VCaP (cell line): ENCODE results near the gene PLK2.

Source experiments
- H3K27ac ChIP-seq: fragments of 450-650 bp; 2 replicates; pipeline ENCODE4 v1.5.1; 2017
- CTCF ChIP-seq: fragments of 450-650 bp; conservative IDR thresholded peaks from 2 replicates; pipeline ENCODE4 v1.5.1; 2017; ENCODE audit warnings: mild to moderate bottlenecking, moderate library complexity

PLK2 gene

GRCh38 chr5:58450018-58450417 is 9.9 kb downstream of the PLK2 start:
- H3K27ac ChIP-seq: no peak overlapping the region
- no peak for TF ChIP-seq CTCF

- TF ChIP-seq CTCF: no peak
- no peak overlapping the region for H3K27ac ChIP-seq
These were observed 12.7 kb downstream of the PLK2 start for GRCh38 chr5:58447226-58447625.

DNA sequence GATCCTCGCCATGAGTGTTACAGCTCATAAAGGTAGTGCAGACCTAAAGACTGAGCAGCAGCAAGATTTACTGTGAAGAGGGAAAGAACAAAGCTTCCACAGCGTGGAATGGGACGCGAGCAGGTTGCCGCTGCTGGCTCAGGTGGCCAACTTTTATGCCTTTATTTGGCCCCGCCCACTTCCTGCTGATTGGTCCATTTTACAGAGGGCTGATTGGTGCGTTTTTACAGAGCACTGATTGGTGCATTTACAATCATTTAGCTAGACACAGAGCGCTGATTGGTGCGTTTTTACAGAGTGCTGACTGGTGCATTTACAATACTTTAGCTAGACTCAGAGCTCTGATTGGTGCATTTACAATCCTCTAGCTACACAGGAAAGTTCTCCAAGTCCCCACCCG is 13.9 kb downstream of the PLK2 start:
- no peak overlapping the region for H3K27ac ChIP-seq
- TF ChIP-seq CTCF: no peak

DNA sequence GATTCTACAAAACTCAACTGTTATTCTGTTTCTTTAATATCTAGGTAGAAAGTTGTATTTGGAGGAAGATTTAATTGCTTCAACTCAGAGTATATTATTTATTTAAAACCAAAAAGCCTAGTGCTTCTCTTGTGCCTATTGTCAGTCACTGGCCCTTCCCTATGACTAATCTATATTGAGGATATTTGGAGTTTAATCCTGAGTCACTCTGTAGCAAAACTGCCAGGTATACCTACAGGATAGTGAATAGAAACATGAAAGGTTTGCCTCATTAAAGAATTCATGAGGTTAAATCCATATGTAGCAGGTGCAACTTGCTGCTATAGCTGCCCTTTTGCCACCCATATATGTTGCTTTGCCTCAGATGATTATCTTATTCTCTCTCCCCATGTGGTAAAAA is 15.1 kb downstream of the PLK2 start:
- H3K27ac ChIP-seq: no peak overlapping the region
- no peak for TF ChIP-seq CTCF

DNA sequence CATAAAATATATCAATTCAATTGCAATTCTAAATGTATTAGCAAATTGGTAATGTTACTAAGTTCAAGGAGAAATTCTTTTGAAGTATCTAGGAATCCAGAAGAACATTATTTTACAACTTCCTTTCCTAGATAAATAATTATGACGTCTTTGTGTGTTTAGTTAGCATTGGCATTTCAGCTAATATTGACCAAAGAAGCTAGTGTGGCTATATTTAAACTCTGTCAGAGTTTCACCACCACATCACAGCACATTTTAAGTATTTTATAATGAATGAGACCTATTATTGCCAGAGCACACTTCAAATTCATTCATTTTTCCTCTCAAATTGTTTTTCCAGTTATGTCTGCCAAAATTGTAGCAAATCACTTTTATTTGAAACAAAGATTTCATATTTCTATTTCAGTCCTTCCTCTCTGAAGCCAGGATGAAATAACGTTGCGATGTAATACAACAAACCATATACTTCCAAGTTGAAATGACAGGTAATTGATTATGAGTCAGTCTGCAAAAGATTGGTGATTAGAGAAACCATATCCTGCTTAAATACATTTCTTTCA is 18.9 kb downstream of the PLK2 start:
- peak overlapping the region; percentile 55 for H3K27ac ChIP-seq
- TF ChIP-seq CTCF: no peak

- TF ChIP-seq CTCF: no peak
- H3K27ac ChIP-seq: 0 out of 2 replicates have a peak overlapping the region, but pooled peaks have one; percentile 55
These were observed 20.7 kb downstream of the PLK2 start for GRCh38 chr5:58439094-58439644.

GRCh38 chr5:58437661-58438060 is 22.2 kb downstream of the PLK2 start:
- TF ChIP-seq CTCF: no peak

More at GRCh38 chr5:58437661-58438060, 22.2 kb downstream of the PLK2 start:
- no peak overlapping the region for H3K27ac ChIP-seq
